ENCODE measurements around the gene SLC9A5.

Gene SLC9A5

GRCh38 chr16:67279296-67280089 lies 30.7 kb downstream of the SLC9A5 start, which contains the start of gene PLEKHG4:
PLEKHG4 (plus strand) TSS chr16:67279532; CDS start chr16:67280045, 513 bp downstream.
- in situ Hi-C loops (cut with HindIII; ENCODE audit: low sequenced_read_pairs), result loop anchor here (5.0 kb wide), 1 partner anchor 43 kb away; no protein-coding TSS in a partner anchor

- in situ Hi-C loops (cut with HindIII; ENCODE audit: low sequenced_read_pairs), result loop anchor here (5.0 kb wide), 1 partner anchor 42 kb away; no protein-coding TSS in a partner anchor
Measured at GRCh38 chr16:67280090-67281015, 31.6 kb downstream of the SLC9A5 start.

DNA sequence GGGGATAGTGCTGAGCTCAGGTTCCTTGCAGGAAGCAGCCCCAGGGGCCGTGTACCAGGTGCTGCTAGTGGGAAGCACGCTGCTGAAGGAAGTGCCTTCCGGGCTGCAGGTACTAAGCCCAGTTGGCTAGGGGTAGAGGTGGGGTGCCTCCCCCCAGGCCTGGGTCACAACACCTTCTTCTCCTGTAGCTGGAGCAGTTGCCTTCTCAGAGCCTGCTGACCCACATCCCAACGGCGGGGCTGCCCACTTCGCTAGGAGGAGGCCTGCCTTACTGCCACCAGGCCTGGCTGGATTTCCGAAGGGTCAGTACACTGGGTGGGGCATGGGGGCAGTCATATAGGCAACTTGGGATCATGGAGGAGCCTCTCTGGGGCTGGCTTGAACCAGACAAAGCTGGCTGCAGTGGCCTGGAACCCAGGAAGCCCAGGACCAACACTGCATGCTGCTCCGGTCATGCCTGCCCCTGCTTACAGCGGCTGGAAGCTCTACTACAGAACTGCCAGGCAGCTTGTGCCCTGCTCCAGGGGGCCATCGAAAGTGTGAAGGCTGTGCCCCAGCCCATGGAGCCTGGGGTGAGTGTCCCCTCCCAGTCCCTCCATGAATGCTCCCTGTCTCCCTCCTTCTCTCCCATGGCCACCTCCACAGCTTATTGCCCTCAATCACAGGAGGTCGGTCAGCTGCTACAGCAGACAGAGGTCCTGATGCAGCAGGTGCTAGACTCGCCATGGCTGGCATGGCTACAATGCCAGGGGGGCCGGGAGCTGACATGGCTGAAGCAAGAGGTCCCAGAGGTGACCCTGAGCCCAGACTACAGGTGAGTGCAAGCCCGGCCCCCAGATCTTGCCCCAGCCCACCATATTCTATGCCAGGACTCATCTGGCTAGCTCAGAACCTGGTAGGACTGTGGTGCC lies 33.0 kb downstream of the SLC9A5 start:
- in situ Hi-C loops (cut with HindIII; ENCODE audit: low sequenced_read_pairs), result loop anchor here (5.0 kb wide), 1 partner anchor 41 kb away; no protein-coding TSS in a partner anchor

GRCh38 chr16:67282447-67282805 lies 33.6 kb downstream of the SLC9A5 start:
- in situ Hi-C loops (cut with HindIII; ENCODE audit: low sequenced_read_pairs), result loop anchor here (5.0 kb wide), 1 partner anchor 40 kb away; no protein-coding TSS in a partner anchor

GRCh38 chr16:67283039-67283825 lies 34.5 kb downstream of the SLC9A5 start:
- in situ Hi-C loops (cut with HindIII; ENCODE audit: low sequenced_read_pairs), result loop anchor here (5.0 kb wide), 1 partner anchor 39 kb away; no protein-coding TSS in a partner anchor

DNA sequence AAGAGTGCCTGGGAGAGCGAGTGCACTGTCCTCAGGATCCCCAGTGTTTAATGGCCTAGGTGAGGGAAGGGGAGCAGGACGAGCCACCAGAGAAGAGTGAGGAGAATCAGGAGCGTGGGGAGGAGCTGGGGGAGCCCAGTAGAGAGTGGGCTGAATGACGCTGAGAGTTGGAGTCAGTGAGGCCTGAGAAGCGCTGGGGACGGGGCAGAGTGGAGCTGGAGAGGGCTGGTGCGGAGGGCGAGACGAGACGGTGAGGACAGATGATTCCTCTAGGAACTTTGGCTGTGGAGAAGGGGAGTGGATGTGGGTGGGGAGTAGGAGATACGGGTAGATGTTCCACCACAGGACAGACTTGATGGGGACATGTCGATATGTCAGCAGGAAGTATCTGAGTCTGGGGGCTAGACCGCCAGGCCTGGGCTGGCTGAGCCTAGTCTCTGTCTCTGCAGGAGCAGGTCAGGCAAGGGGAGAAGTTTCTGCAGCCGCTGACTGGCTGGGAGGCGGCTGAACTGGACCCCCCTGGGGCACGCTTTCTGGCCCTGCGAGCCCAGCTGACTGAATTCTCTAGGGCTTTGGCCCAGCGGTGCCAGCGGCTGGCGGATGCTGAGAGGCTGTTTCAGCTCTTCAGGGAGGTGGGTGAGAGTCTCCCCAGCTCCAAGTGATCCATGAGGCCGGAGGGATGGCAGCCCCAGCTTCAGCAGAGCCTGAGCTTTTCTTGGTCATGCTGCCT lies 35.2 kb downstream of the SLC9A5 start:
- in situ Hi-C loops (cut with HindIII; ENCODE audit: low sequenced_read_pairs), result loop anchor here (5.0 kb wide), 1 partner anchor 38 kb away; no protein-coding TSS in a partner anchor

DNA sequence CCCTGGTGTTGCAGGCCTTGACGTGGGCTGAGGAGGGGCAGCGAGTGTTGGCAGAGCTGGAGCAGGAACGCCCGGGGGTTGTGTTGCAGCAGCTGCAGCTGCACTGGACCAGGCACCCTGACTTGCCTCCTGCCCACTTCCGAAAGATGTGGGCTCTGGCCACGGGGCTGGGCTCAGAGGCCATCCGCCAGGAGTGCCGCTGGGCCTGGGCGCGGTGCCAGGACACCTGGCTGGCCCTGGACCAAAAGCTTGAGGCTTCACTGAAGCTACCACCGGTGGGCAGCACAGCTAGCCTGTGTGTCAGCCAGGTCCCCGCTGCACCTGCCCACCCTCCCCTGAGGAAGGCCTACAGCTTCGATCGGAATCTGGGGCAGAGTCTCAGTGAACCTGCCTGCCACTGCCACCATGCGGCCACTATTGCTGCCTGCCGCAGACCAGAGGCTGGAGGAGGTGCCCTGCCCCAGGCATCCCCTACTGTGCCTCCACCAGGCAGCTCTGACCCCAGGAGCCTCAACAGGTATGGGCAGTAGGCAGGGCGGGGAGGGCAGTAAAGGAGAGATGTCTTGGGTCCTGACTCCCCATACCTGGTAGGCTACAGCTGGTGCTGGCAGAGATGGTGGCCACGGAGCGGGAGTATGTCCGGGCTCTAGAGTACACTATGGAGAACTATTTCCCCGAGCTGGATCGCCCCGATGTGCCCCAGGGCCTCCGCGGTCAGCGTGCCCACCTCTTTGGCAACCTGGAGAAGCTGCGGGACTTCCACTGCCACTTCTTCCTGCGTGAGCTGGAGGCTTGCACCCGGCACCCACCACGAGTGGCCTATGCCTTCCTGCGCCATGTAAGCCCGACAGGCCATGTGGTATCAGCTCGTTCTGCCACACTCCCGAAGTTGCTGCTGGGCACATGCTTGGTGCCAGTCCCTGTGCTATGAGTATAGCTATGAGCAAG lies 36.2 kb downstream of the SLC9A5 start:
- in situ Hi-C loops (cut with HindIII; ENCODE audit: low sequenced_read_pairs), result loop anchor here (5.0 kb wide), 1 partner anchor 37 kb away; no protein-coding TSS in a partner anchor

GRCh38 chr16:67286441-67287235 lies 37.9 kb downstream of the SLC9A5 start:
- in situ Hi-C loops (cut with HindIII; ENCODE audit: low sequenced_read_pairs), result no loop called here

DNA sequence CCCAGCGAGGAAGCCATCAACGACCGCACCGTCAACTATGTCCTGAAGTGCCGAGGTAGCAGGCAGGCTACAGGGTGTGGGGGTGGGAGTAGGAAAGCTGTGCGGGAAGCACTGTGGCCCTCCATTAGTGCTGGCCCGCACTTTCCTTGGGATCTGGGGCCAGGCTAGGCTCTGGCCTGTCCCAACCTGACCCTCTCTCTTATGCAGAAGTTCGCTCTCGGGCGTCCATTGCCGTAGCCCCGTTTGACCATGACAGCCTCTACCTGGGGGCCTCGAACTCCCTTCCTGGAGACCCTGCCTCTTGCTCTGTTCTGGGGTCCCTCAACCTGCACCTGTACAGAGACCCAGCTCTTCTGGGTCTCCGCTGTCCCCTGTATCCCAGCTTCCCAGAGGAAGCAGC lies 39.2 kb downstream of the SLC9A5 start:
- in situ Hi-C loops (cut with HindIII; ENCODE audit: low sequenced_read_pairs), result no loop called here

DNA sequence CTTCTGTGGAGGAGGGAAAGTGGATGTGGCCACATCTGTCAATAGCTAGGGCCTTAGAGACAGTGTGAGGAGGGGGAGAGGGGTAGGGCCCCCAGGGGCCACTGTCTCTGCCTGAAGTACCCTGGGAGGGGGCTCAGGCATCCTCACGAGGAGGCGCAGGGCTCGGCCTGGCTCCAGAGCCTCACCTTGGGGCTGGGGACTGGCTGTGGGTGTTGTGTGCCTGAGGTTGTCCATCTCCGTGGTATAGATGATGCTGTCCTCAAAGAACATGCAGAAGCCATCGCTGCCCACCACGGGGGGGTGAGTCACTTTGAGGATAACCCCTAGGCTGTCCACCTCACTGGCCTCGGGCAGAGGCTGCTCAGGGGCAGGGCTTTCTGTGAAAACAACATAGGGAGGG lies 42.7 kb downstream of the SLC9A5 start:
- in situ Hi-C loops (cut with HindIII; ENCODE audit: low sequenced_read_pairs), result loop anchor here (5.0 kb wide), 1 partner anchor 54 kb away; no protein-coding TSS in a partner anchor

GRCh38 chr16:67294171-67294757 lies 45.5 kb downstream of the SLC9A5 start:
- in situ Hi-C loops (cut with HindIII; ENCODE audit: low sequenced_read_pairs), result loop anchor here (5.0 kb wide), 1 partner anchor 57 kb away; no protein-coding TSS in a partner anchor

GRCh38 chr16:67294938-67295361 lies 46.2 kb downstream of the SLC9A5 start:
- in situ Hi-C loops (cut with HindIII; ENCODE audit: low sequenced_read_pairs), result loop anchor here (5.0 kb wide), 1 partner anchor 58 kb away; no protein-coding TSS in a partner anchor

DNA sequence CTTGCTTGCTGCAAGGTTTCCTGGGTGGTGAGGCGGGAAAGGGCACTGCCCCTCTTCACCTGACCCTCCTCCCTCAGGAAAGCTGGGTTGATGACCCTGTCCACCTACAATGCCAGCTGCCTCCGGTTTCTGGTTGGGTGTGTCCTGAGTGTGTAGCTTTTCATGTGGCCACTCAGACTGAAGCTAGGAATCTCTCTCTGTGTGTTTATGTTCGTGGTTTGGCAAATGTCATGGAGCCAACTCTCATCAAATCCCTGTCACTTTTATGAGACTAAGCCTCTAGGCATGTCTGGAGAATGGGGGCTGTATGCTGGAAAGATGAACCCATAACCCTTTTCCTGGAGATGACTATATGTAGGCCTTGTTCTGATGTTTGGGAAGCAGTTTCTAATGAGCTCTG lies 47.6 kb downstream of the SLC9A5 start:
- in situ Hi-C loops (cut with HindIII; ENCODE audit: low sequenced_read_pairs), result no loop called here

DNA sequence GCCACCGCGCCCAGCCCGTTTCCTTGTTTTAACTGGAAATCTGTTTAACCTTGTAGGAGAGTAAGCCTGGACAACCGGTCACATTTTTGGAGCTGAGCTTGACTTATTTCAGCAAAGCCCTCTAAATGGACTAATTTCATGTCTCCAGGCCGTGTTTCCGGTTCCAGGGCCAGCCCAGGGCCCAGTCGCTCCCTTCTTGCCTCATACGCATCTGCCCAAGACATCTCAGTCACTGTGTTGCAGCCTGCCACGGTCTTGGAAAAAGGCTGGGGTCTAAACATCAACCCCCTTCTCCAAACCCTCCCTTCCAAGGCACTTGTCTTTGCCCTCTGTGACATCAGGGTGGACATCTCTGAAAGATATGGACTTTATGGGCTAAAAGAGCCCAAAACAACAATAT lies 49.5 kb downstream of the SLC9A5 start:
- in situ Hi-C loops (cut with HindIII; ENCODE audit: low sequenced_read_pairs), result no loop called here

DNA sequence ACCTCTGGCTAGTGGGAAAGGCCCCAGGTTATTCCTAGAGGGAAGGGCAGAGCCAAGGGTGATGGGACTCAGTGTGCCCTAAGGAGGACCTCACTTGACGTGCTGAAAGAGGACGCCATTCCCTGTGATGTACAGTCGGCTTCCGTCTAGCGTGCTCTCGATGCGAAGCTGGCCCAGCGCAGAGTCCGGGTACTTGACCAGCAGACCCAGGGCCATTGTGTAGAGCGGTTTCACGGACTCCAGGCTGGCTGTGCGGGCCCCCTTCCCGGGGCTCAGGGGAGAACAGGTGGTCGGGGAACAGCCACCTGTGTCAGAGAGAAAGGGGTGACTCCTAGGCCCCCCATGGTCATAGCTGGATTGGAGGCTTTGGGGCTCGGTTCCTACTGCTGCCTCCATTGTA lies 50.5 kb downstream of the SLC9A5 start:
- in situ Hi-C loops (cut with HindIII; ENCODE audit: low sequenced_read_pairs), result no loop called here

GRCh38 chr16:67301080-67301782 lies 52.5 kb downstream of the SLC9A5 start:
- in situ Hi-C loops (cut with HindIII; ENCODE audit: low sequenced_read_pairs), result no loop called here
